HepG2 (cell line): ENCODE results near the gene ARHGAP26. TPM values are rescaled to one million over a fixed set of nuclear protein-coding genes. Genes with fewer than 3 reads are reported as not detected.

Experiments
- ATAC-seq: fragments of 200-7000 bp; cut with Tn5 transposase; 3 replicates; pipeline ENCODE4 v1.9.1; 2020; ENCODE audit warnings: mild to moderate bottlenecking, moderate library complexity
- BruUV-seq: library from RNA; stranded (reverse); fragments of 400-500 nt; replicated peaks from 2 replicates; lab custom pipeline; 2021; lab: Mats Ljungman, UMichigan
- CTCF ChIA-PET: fragments of 300-600 bp; formaldehyde crosslinking; extraction: SDS; loops from one replicate; lab custom pipeline; 2021; ENCODE audit warnings: low total read pairs, inconsistent platforms, low intra/inter-chr PET ratio; lab: Yijun Ruan, JAX
- POLR2A ChIA-PET: fragments of 350-600 bp; sonication (Branson Sonifier 250); formaldehyde crosslinking; loops from one replicate; lab custom pipeline; 2020; ENCODE audit warnings: antibody characterized with exemption, inconsistent platforms; lab: Yijun Ruan, JAX
- DNase-seq: peaks from one replicate; pipeline ENCODE4 v3.0.0-alpha.2; 2015; ENCODE audit warnings: low spot score
- FAIRE-seq: peaks from 3 replicates; lab custom pipeline; 2011; peaks lifted over from hg19 to GRCh38; lab: Jason Lieb, UNC
- H2AFZ ChIP-seq: one replicate; pipeline ENCODE4 v1.6.1; 2011; ENCODE audit warnings: low read length, inconsistent platforms
- H3K27ac ChIP-seq: fragments of 300-600 bp; 3 replicates; pipeline ENCODE4 v1.8.0; 2011; ENCODE audit warnings: mixed run types, mild to moderate bottlenecking, mixed read lengths, low read length, inconsistent platforms; ENCODE audit not compliant: insufficient read depth; ENCODE audit errors: extremely low read length
- H3K27me3 ChIP-seq, 2 experiments: fragments of 200-600 bp in 1 of 2; 2 replicates in 1 of 2; 3 replicates in 1 of 2; pipeline versions ENCODE4 v1.6.0 to v1.8.0; 2011; ENCODE audit warnings: low read length in 2 of 2, mild to moderate bottlenecking in 2 of 2, moderate library complexity in 2 of 2, inconsistent platforms in 1 of 2; ENCODE audit not compliant: insufficient read depth in 2 of 2, control insufficient read depth in 1 of 2
- H3K36me3 ChIP-seq, 2 experiments: fragments of 200-600 bp in 1 of 2; replicated peaks in 1 of 2; 2 replicates in 1 of 2; 3 replicates in 1 of 2; pipeline versions ENCODE4 v1.5.1 to v1.8.0; 2011; ENCODE audit warnings: low read length in 2 of 2, inconsistent platforms in 1 of 2; ENCODE audit not compliant: insufficient read depth in 2 of 2, control insufficient read depth in 1 of 2
- H3K4me1 ChIP-seq: 2 replicates; pipeline ENCODE4 v1.5.1; 2012; ENCODE audit warnings: low read length, inconsistent platforms; ENCODE audit not compliant: insufficient read depth
- H3K4me2 ChIP-seq: 2 replicates; pipeline ENCODE4 v1.6.0; 2011; ENCODE audit warnings: low read depth, low read length, inconsistent platforms
- H3K4me3 ChIP-seq, 3 experiments: fragments of 200-600 bp in 1 of 3; sonication (generic), shearing (Covaris generic) in 1 of 3; replicated peaks in 1 of 3; 2 replicates each; pipeline ENCODE4 v1.5.1; 2011 to 2016; ENCODE audit warnings: low read length in 3 of 3, inconsistent platforms in 2 of 3, low read depth in 2 of 3, mild to moderate bottlenecking in 2 of 3, control low read depth in 1 of 3, mixed read lengths in 1 of 3; ENCODE audit not compliant: insufficient read depth in 1 of 3
- H3K79me2 ChIP-seq: one replicate; pipeline ENCODE4 v1.6.1; 2011; ENCODE audit warnings: low read length, inconsistent platforms; ENCODE audit not compliant: insufficient read depth
- H3K9ac ChIP-seq: 2 replicates; pipeline ENCODE4 v1.6.0; 2011; ENCODE audit warnings: mild to moderate bottlenecking, low read depth, low read length, inconsistent platforms; ENCODE audit not compliant: insufficient read depth
- H3K9me3 ChIP-seq: 2 replicates; pipeline ENCODE4 v1.5.1; 2012; ENCODE audit warnings: mild to moderate bottlenecking, low read length
- H4K20me1 ChIP-seq: 2 replicates; pipeline ENCODE4 v1.6.0; 2011; ENCODE audit warnings: inconsistent platforms, mild to moderate bottlenecking, low read length, moderate library complexity; ENCODE audit not compliant: insufficient read depth
- AHR ChIP-seq: IDR thresholded peaks from 2 replicates; pipeline ENCODE4 v1.6.1; 2018; ENCODE audit warnings: missing genetic modification reagents, missing compliant biosample characterization
- DPF2 ChIP-seq: sonication (generic); formaldehyde crosslinking; IDR thresholded peaks from 2 replicates; pipeline ENCODE4 v1.4.0; 2020; ENCODE audit warnings: mild to moderate bottlenecking, low read depth, missing genetic modification reagents, borderline replicate concordance
- GABPB1 ChIP-seq: IDR thresholded peaks from 2 replicates; pipeline ENCODE4 v1.6.1; 2016; ENCODE audit warnings: mild to moderate bottlenecking, missing genetic modification reagents, moderate library complexity, missing compliant biosample characterization
- HOXA3 ChIP-seq: sonication (generic); formaldehyde crosslinking; IDR thresholded peaks from 2 replicates; pipeline ENCODE4 v1.5.0; 2020; ENCODE audit warnings: missing genetic modification reagents
- JUN ChIP-seq: sonication (generic); formaldehyde crosslinking; IDR thresholded peaks from 2 replicates; pipeline ENCODE4 v1.4.0; 2020; ENCODE audit warnings: mild to moderate bottlenecking, missing genetic modification reagents
- MAF1 ChIP-seq: sonication (generic); formaldehyde crosslinking; IDR thresholded peaks from 2 replicates; pipeline ENCODE4 v1.5.0; 2020; ENCODE audit warnings: missing genetic modification reagents, borderline replicate concordance
- MAFK ChIP-seq, 2 experiments: IDR thresholded peaks in 1 of 2; conservative IDR thresholded peaks in 1 of 2; 2 replicates each; pipeline ENCODE4 v1.6.1; 2011; ENCODE audit warnings: improper control_type of control experiment in 2 of 2, low read length in 2 of 2
- MEF2D ChIP-seq: sonication (generic); formaldehyde crosslinking; IDR thresholded peaks from 2 replicates; pipeline ENCODE4 v1.5.1; 2020; ENCODE audit warnings: mild to moderate bottlenecking, missing genetic modification reagents
- NFE2L2 ChIP-seq: fragments of 150-350 bp; IDR thresholded peaks from 2 replicates; pipeline ENCODE4 v1.6.1; 2014; ENCODE audit warnings: low read length
- POLR2A ChIP-seq, 2 experiments: IDR thresholded peaks; 2 replicates each; pipeline ENCODE4 v1.6.1; 2011; ENCODE audit warnings: low read depth in 2 of 2, low read length in 2 of 2, mild to moderate bottlenecking in 1 of 2, moderate library complexity in 1 of 2; ENCODE audit not compliant: insufficient read depth in 1 of 2
- RBFOX2 ChIP-seq: fragments of 200-400 bp; formaldehyde crosslinking; IDR thresholded peaks from 2 replicates; pipeline ENCODE4 v1.6.1; 2017; ENCODE audit warnings: low read depth, mild to moderate bottlenecking, low read length
- SMC3 ChIP-seq: IDR thresholded peaks from 2 replicates; pipeline ENCODE4 v1.6.1; 2011; ENCODE audit warnings: low read length, improper control_type of control experiment
- SUZ12 ChIP-seq: fragments of 150-350 bp; IDR thresholded peaks from 2 replicates; pipeline ENCODE4 v1.6.1; 2014; ENCODE audit warnings: low read depth, low read length
- U2AF2 ChIP-seq: fragments of 200-400 bp; formaldehyde crosslinking; IDR thresholded peaks from 2 replicates; pipeline ENCODE4 v1.6.1; 2017; ENCODE audit warnings: low read depth, mild to moderate bottlenecking, low read length
- ZNF224 ChIP-seq: sonication (generic); formaldehyde crosslinking; IDR thresholded peaks from 2 replicates; pipeline ENCODE4 v1.5.0; 2020; ENCODE audit warnings: mild to moderate bottlenecking, missing genetic modification reagents
- ZNF30 ChIP-seq: sonication (generic); formaldehyde crosslinking; IDR thresholded peaks from 2 replicates; pipeline ENCODE4 v1.5.0; 2020; ENCODE audit warnings: mild to moderate bottlenecking, missing genetic modification reagents
- ZNF782 ChIP-seq: sonication (generic); formaldehyde crosslinking; IDR thresholded peaks from 2 replicates; pipeline ENCODE4 v1.4.0; 2020; ENCODE audit warnings: missing genetic modification reagents, mild to moderate bottlenecking, borderline replicate concordance
- ZSCAN21 ChIP-seq: sonication (generic); formaldehyde crosslinking; IDR thresholded peaks from 2 replicates; pipeline ENCODE4 v1.8.0; 2022; ENCODE audit warnings: mild to moderate bottlenecking, missing genetic modification reagents, moderate library complexity, borderline replicate concordance
- WGBS: methylation state at CpG from one replicate; pipeline ENCODE4 v1.1.6; 2017; ENCODE audit warnings: low lambda C conversion rate; 5-methylcytosine and 5-hydroxymethylcytosine counted together
- in situ Hi-C: cut with HindIII; loops from 2 replicates; pipeline ENCODE4 v1.10.0; 2017; ENCODE audit warnings: low pct_unique_long_range_greater_than_20kb; ENCODE audit not compliant: extremely low pct_ligation_motif_present
- intact Hi-C: fragments of 100-400 bp; cut with micrococcal nuclease; formaldehyde crosslinking; loops from one replicate; pipeline ENCODE4 v1.10.0; 2022; ENCODE audit not compliant: unreplicated experiment
- polyA plus RNA-seq, 8 experiments: library from polyadenylated mRNA; depleted of rRNA in 3 of 8; stranded (reverse) in 7 of 8; unstranded in 1 of 8; fragments of >200 nt; fragmentation: Illumina TruSeq in 4 of 8; extraction: Trizol in 4 of 8; gene quantifications; 2 replicates each; pipeline versions ENCODE4 v1.2.1 to v1.2.3, GENCODE V29; 2011 to 2016; ENCODE audit warnings: low read depth in 4 of 8, missing spikeins in 1 of 8, mixed read lengths in 1 of 8; ENCODE audit not compliant: insufficient read depth in 1 of 8
- total RNA-seq, 5 experiments: library from RNA; depleted of rRNA; stranded (reverse); fragments of >200 nt; fragmentation: Illumina TruSeq; extraction: Trizol; gene quantifications; 2 replicates each; pipeline ENCODE4 v1.2.3, GENCODE V29; 2016; ENCODE audit warnings: low read depth in 1 of 5
- TF ChIP-seq, protein P1 (sequence below): fragments of 450-650 bp; IDR thresholded peaks from 2 replicates; pipeline ENCODE4 v1.6.1; 2017

Gene ARHGAP26
- total and polyA plus RNA-seq, 2 of the 13 experiments (the other 11 are each of a cell fraction or from before 2014, with no cell fraction given) = 9.6 to 18.2 TPM

GRCh38 chr5:143182106-143182505, 411.9 kb downstream of the ARHGAP26 start:
- no peak overlapping the region for H2AFZ ChIP-seq
- intact Hi-C loops (loop anchor here (2.0 kb wide), 1 partner anchor 13 kb away; no protein-coding TSS in a partner anchor), in situ Hi-C loops (no loop called here)
- POLR2A ChIA-PET = no interaction called here
- no peaks in the 10 kb centered on the region for H3K27me3 ChIP-seq
- no peaks in the 10 kb centered on the region for H3K79me2 ChIP-seq
- H3K4me1 ChIP-seq = peaks cover 43% of the 10 kb centered on the region
- no peak for ATAC-seq
- WGBS = 98% methylated on average over 3 of the region's 3 CpGs
- no peak for DNase-seq
- BruUV-seq = no TSS peak
- H4K20me1 ChIP-seq = no peaks in the 10 kb centered on the region
- no peak overlapping the region for H3K4me2 ChIP-seq
- CTCF ChIA-PET = no interaction called here
- H3K4me3 ChIP-seq = no peak overlapping the region
- H3K36me3 ChIP-seq = peaks cover 3 to 4% of the 10 kb centered on the region in 2 experiments; a peak in 2 of 5 replicates
- no peak overlapping the region for H3K9ac ChIP-seq
- H3K9me3 ChIP-seq = no peaks in the 10 kb centered on the region
- no peak overlapping the region for H3K27ac ChIP-seq
- TF ChIP-seq ZNF224 (CRISPR knock-in tag) = no peak
- TF ChIP-seq HOXA3 = no peak
- no peak for TF ChIP-seq RBFOX2
- TF ChIP-seq MAF1 (CRISPR knock-in tag) = no peak
- TF ChIP-seq ZNF30 (CRISPR knock-in tag) = no peak
- TF ChIP-seq ZNF782 = no peak
- TF ChIP-seq SUZ12 = no peak
- TF ChIP-seq MEF2D (CRISPR knock-in tag) = no peak
- TF ChIP-seq NFE2L2 = no peak
- TF ChIP-seq JUN (CRISPR knock-in tag) = no peak
- TF ChIP-seq U2AF2 = no peak
- no peak for TF ChIP-seq ZSCAN21 (CRISPR knock-in tag)
- TF ChIP-seq AHR (CRISPR knock-in tag) = no peak
- TF ChIP-seq POLR2A (IDR thresholded peaks at IDR 0.05; ENCODE audit: insufficient read depth in 1 of 2, low read depth in 2 of 2, low read length in 2 of 2) = no peak
- TF ChIP-seq DPF2 = no peak
- no peak for TF ChIP-seq GABPB1 (CRISPR knock-in tag)
- TF ChIP-seq, protein P1, sequence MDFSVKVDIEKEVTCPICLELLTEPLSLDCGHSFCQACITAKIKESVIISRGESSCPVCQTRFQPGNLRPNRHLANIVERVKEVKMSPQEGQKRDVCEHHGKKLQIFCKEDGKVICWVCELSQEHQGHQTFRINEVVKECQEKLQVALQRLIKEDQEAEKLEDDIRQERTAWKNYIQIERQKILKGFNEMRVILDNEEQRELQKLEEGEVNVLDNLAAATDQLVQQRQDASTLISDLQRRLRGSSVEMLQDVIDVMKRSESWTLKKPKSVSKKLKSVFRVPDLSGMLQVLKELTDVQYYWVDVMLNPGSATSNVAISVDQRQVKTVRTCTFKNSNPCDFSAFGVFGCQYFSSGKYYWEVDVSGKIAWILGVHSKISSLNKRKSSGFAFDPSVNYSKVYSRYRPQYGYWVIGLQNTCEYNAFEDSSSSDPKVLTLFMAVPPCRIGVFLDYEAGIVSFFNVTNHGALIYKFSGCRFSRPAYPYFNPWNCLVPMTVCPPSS = no peak
- TF ChIP-seq SMC3 = no peak
- no peak for TF ChIP-seq MAFK (conservative IDR thresholded peaks at IDR 0.05 in 1 of 2, IDR thresholded peaks at IDR 0.05 in 1 of 2; ENCODE audit: low read length in 2 of 2)
- FAIRE-seq = no peak
